ENCODE measurements around the gene LLGL2.

Gene LLGL2

GRCh38 chr17:75542229-75542628 is 16.7 kb downstream of the LLGL2 start:
- no peak overlapping the region for H3K27ac ChIP-seq (ENCODE audit: poor library complexity, severe bottlenecking)
- no peak for ATAC-seq (ENCODE audit: low read depth)
- no peak for DNase-seq (ENCODE audit: low spot score)
- no peak for TF ChIP-seq CTCF (IDR thresholded peaks at IDR 0.05; ENCODE audit: poor library complexity, severe bottlenecking)
- H3K4me1 ChIP-seq (ENCODE audit: insufficient read depth, poor library complexity, severe bottlenecking) = peaks cover 2% of the 10 kb centered on the region
- H3K4me3 ChIP-seq (ENCODE audit: severe bottlenecking) = no peak overlapping the region
- H3K36me3 ChIP-seq (ENCODE audit: low read depth) = no peaks in the 10 kb centered on the region
- no peaks in the 10 kb centered on the region for H3K9me3 ChIP-seq (ENCODE audit: severe bottlenecking)
- no peaks in the 10 kb centered on the region for H3K27me3 ChIP-seq (ENCODE audit: insufficient read depth, poor library complexity, severe bottlenecking)

- no peak for ATAC-seq (ENCODE audit: low read depth)
- Histone ChIP-seq H3K36me3 (ENCODE audit: low read depth) (no peaks in the 10 kb centered on the region), H3K9me3 (ENCODE audit: severe bottlenecking) (no peaks in the 10 kb centered on the region), H3K4me3 (ENCODE audit: severe bottlenecking) (no peak overlapping the region), H3K27ac (ENCODE audit: poor library complexity, severe bottlenecking) (no peak overlapping the region), H3K27me3 (ENCODE audit: insufficient read depth, poor library complexity, severe bottlenecking) (no peaks in the 10 kb centered on the region), H3K4me1 (ENCODE audit: insufficient read depth, poor library complexity, severe bottlenecking) (peaks cover 2% of the 10 kb centered on the region)
- TF ChIP-seq CTCF (IDR thresholded peaks at IDR 0.05; ENCODE audit: poor library complexity, severe bottlenecking) = no peak
- no peak for DNase-seq (ENCODE audit: low spot score)
Measured at GRCh38 chr17:75542728-75543336, 17.3 kb downstream of the LLGL2 start.

- no peak for ATAC-seq (ENCODE audit: low read depth)
Measured at GRCh38 chr17:75544250-75544649, 18.8 kb downstream of the LLGL2 start.

GRCh38 chr17:75546181-75546580 is 20.7 kb downstream of the LLGL2 start:
- Histone ChIP-seq H3K4me3 (ENCODE audit: severe bottlenecking) (no peak overlapping the region), H3K27me3 (ENCODE audit: insufficient read depth, poor library complexity, severe bottlenecking) (no peaks in the 10 kb centered on the region), H3K27ac (ENCODE audit: poor library complexity, severe bottlenecking) (no peak overlapping the region), H3K9me3 (ENCODE audit: severe bottlenecking) (no peaks in the 10 kb centered on the region), H3K4me1 (ENCODE audit: insufficient read depth, poor library complexity, severe bottlenecking) (peaks cover 15% of the 10 kb centered on the region), H3K36me3 (ENCODE audit: low read depth) (no peaks in the 10 kb centered on the region)
- no peak for TF ChIP-seq CTCF (IDR thresholded peaks at IDR 0.05; ENCODE audit: poor library complexity, severe bottlenecking)
- ATAC-seq (ENCODE audit: low read depth) (no peak), DNase-seq (ENCODE audit: low spot score) (no peak)

More at GRCh38 chr17:75544250-75544649, 18.8 kb downstream of the LLGL2 start:
- H3K27me3 ChIP-seq (ENCODE audit: insufficient read depth, poor library complexity, severe bottlenecking) = no peaks in the 10 kb centered on the region
- no peak overlapping the region for H3K27ac ChIP-seq (ENCODE audit: poor library complexity, severe bottlenecking)
- no peaks in the 10 kb centered on the region for H3K9me3 ChIP-seq (ENCODE audit: severe bottlenecking)
- peaks cover 8% of the 10 kb centered on the region for H3K4me1 ChIP-seq (ENCODE audit: insufficient read depth, poor library complexity, severe bottlenecking)
- no peak for DNase-seq (ENCODE audit: low spot score)
- no peaks in the 10 kb centered on the region for H3K36me3 ChIP-seq (ENCODE audit: low read depth)
- no peak for TF ChIP-seq CTCF (IDR thresholded peaks at IDR 0.05; ENCODE audit: poor library complexity, severe bottlenecking)
- H3K4me3 ChIP-seq (ENCODE audit: severe bottlenecking) = no peak overlapping the region

GRCh38 chr17:75547091-75547490 is 21.6 kb downstream of the LLGL2 start:
- Histone ChIP-seq H3K9me3 (ENCODE audit: severe bottlenecking) (no peaks in the 10 kb centered on the region), H3K27me3 (ENCODE audit: insufficient read depth, poor library complexity, severe bottlenecking) (no peaks in the 10 kb centered on the region), H3K4me3 (ENCODE audit: severe bottlenecking) (no peak overlapping the region), H3K27ac (ENCODE audit: poor library complexity, severe bottlenecking) (no peak overlapping the region), H3K36me3 (ENCODE audit: low read depth) (no peaks in the 10 kb centered on the region), H3K4me1 (ENCODE audit: insufficient read depth, poor library complexity, severe bottlenecking) (peaks cover 15% of the 10 kb centered on the region)
- no peak for TF ChIP-seq CTCF (IDR thresholded peaks at IDR 0.05; ENCODE audit: poor library complexity, severe bottlenecking)
- DNase-seq (ENCODE audit: low spot score) (no peak), ATAC-seq (ENCODE audit: low read depth) (no peak)

All from RWPE2 (cell line).